Heart right ventricle (tissue), 16 donors: ENCODE results near the gene ITFG1. TPM values are rescaled to one million over a fixed set of nuclear protein-coding genes. Genes with fewer than 3 reads are reported as not detected.

Experiments
- ATAC-seq, 8 donors: fragments of 200-7000 bp; cut with Tn5 transposase; one replicate each; pipeline ENCODE4 v1.9.1; 2020; ENCODE audit warnings: mild to moderate bottlenecking in 8 of 8, moderate library complexity in 8 of 8, moderate number of reproducible peaks in 1 of 8
- DNase-seq, 2 donors: peaks; one replicate each; pipeline ENCODE4 v3.0.0-alpha.2; 2020
- H3K27ac ChIP-seq, 10 donors: fragments of 200-600 bp; sonication (generic) in 2 of 10; one replicate each; pipeline versions ENCODE4 v1.5.0 to v1.8.0; 2020 to 2022; ENCODE audit warnings: mild to moderate bottlenecking in 3 of 10
- H3K27me3 ChIP-seq, 7 donors: fragments of 200-600 bp; one replicate each; pipeline ENCODE4 v1.8.0; 2021 to 2022; ENCODE audit warnings: mild to moderate bottlenecking in 2 of 7
- H3K36me3 ChIP-seq, 9 donors: fragments of 200-600 bp; sonication (generic) in 1 of 9; one replicate each; pipeline versions ENCODE4 v1.5.0 to v1.8.0; 2020 to 2022; ENCODE audit warnings: mild to moderate bottlenecking in 2 of 9
- H3K4me1 ChIP-seq, 9 donors: fragments of 200-600 bp; sonication (generic) in 1 of 9; one replicate each; pipeline versions ENCODE4 v1.5.0 to v1.8.0; 2020 to 2022; ENCODE audit warnings: mild to moderate bottlenecking in 4 of 9
- H3K4me3 ChIP-seq, 10 donors: fragments of 200-600 bp; sonication (generic) in 2 of 10; one replicate each; pipeline versions ENCODE4 v1.5.0 to v1.8.0; 2020 to 2022; ENCODE audit warnings: mild to moderate bottlenecking in 7 of 10, moderate library complexity in 2 of 10
- H3K9me3 ChIP-seq, 11 donors: fragments of 200-600 bp in 10 of 11; sonication (generic) in 2 of 11; one replicate each; pipeline versions ENCODE4 v1.5.0 to v1.8.0; 2013 to 2022; ENCODE audit warnings: mild to moderate bottlenecking in 2 of 11, control low read depth in 1 of 11, moderate library complexity in 1 of 11
- CTCF ChIP-seq, 9 donors: fragments of 200-600 bp; sonication (generic) in 2 of 9; IDR thresholded peaks; one replicate each; pipeline versions ENCODE4 v1.5.0 to v1.8.0; 2021 to 2022; ENCODE audit warnings: antibody characterized with exemption in 9 of 9, mild to moderate bottlenecking in 5 of 9, moderate library complexity in 1 of 9
- WGBS, 2 donors: extraction: QIAGEN DNeasy Blood & Tissue Kit; methylation state at CpG; one replicate each; pipeline ENCODE4 v1.1.7; 2013; ENCODE audit warnings: inconsistent platforms in 1 of 2; 5-methylcytosine and 5-hydroxymethylcytosine counted together
- intact Hi-C, 10 donors: fragments of 100-400 bp; cut with DNase I; formaldehyde crosslinking; loops; one replicate each; pipeline versions ENCODE4 v1.11.1 to v1.14.2; 2022
- polyA plus RNA-seq, 2 donors: library from polyadenylated mRNA; stranded (reverse); fragments of 200-250 nt; gene quantifications; one replicate each; pipeline ENCODE4 v1.2.3, GENCODE V29; 2013
- total RNA-seq, 10 donors: library from RNA; stranded (reverse); fragmentation: NEBNext Ultra II Directional in 3 of 10; extraction: Animal tissue kit (Norgen Biotek cat#: 25700) in 3 of 10; gene quantifications; one replicate each; pipeline versions ENCODE4 v1.2.1 to v1.2.4, GENCODE V29; 2021 to 2023
- donor health status: Arrhythmogenic right ventricular cardiomyopathy.
- donor health status: ischemic (EF 13 %, LVEDD 7.1; RV severe dilation, severe dysfunction).
- donor health status: healthy with polysubstance abuse.
- donor health status: DM: no; HTN: yes; CAD: no.
- donor health status: DM: no; HTN: no; CAD: no.
- donor health status: ischemic (EF 25% LVEDD 6.9; RV normal size, moderate dysfunction).
- donor health status: ischemic (EF 25% LVEDD 5.7; RV mildly dilated, moderate dysfunction).
- donor health status: healthy.
- donor health status: DM: yes; HTN: yes; CAD: no.
- donor health status: Ischemic cardiomyopathy.
- donor health status: ischemic (EF 35%, LVEDD 5.7; RV mildly dilated, moderate dysfunction).
- donor health status: nonischemic (EF 11% LVEDD 7.7; RV severe dilation, severe dysfunction).
- donor health status: DM: yes; HTN: yes; CAD: no.
- donor health status: PGD.
- donor health status: ischemic (EF 29% LVEDD 5.4; RV normal size, mild dysfunction).
- donor health status: nonischemic (EF 23%, LVEDD 6.1; RV moderate dilation, normal function).

ITFG1 gene
- total and polyA plus RNA-seq, 12 donors, result 10.1 to 94.5 (median 72.3) TPM

- ATAC-seq, result no peak
- WGBS, 2 donors, result 96 to 97% methylated on average over 3 of the region's 3 CpGs
- no peaks in the 10 kb centered on the region for H3K27me3 ChIP-seq
Measured at GRCh38 chr16:47127541-47127940, 333.3 kb downstream of the ITFG1 start.

GRCh38 chr16:47125757-47126156 lies 335.1 kb downstream of the ITFG1 start:
- intact Hi-C loops, result no loop called here

More at GRCh38 chr16:47127541-47127940, 333.3 kb downstream of the ITFG1 start:
- Histone ChIP-seq H3K27ac (no peak overlapping the region), H3K4me3 (no peak overlapping the region), H3K36me3 (no peaks in the 10 kb centered on the region), H3K4me1 (peaks cover 0 to 10% (median 0%) of the 10 kb centered on the region in 9 donors), H3K9me3 (no peaks in the 10 kb centered on the region)
- DNase-seq, result no peak
- intact Hi-C loops, result no loop called here
- no peak for TF ChIP-seq CTCF (IDR thresholded peaks at IDR 0.05)

GRCh38 chr16:47113130-47113529 lies 347.7 kb downstream of the ITFG1 start:
- ATAC-seq, result no peak

More at GRCh38 chr16:47125757-47126156, 335.1 kb downstream of the ITFG1 start:
- H3K27ac ChIP-seq, result no peak overlapping the region
- peaks cover 0 to 7% (median 0%) of the 10 kb centered on the region in 9 donors for H3K4me1 ChIP-seq
- H3K36me3 ChIP-seq, result no peaks in the 10 kb centered on the region
- DNase-seq (no peak), ATAC-seq (no peak)
- TF ChIP-seq CTCF (IDR thresholded peaks at IDR 0.05), result no peak
- H3K9me3 ChIP-seq, result no peaks in the 10 kb centered on the region
- no peaks in the 10 kb centered on the region for H3K27me3 ChIP-seq
- no peak overlapping the region for H3K4me3 ChIP-seq
- 94 to 96% methylated on average over 4 of the region's 4 CpGs for WGBS, 2 donors

GRCh38 chr16:47110939-47111338 lies 349.9 kb downstream of the ITFG1 start:
- no peak for ATAC-seq
- no peaks in the 10 kb centered on the region for H3K4me1 ChIP-seq
- H3K4me3 ChIP-seq, result no peak overlapping the region
- no peaks in the 10 kb centered on the region for H3K36me3 ChIP-seq
- DNase-seq, result no peak
- no peaks in the 10 kb centered on the region for H3K9me3 ChIP-seq
- no peak overlapping the region for H3K27ac ChIP-seq
- WGBS, 2 donors, result 96 to 97% methylated on average over 3 of the region's 3 CpGs
- no peak for TF ChIP-seq CTCF (IDR thresholded peaks at IDR 0.05)
- H3K27me3 ChIP-seq, result no peaks in the 10 kb centered on the region
- intact Hi-C loops, result no loop called here

More at GRCh38 chr16:47113130-47113529, 347.7 kb downstream of the ITFG1 start:
- H3K27me3 ChIP-seq, result no peaks in the 10 kb centered on the region
- no peak overlapping the region for H3K4me3 ChIP-seq
- H3K9me3 ChIP-seq, result no peaks in the 10 kb centered on the region
- intact Hi-C loops, result no loop called here
- H3K36me3 ChIP-seq, result no peaks in the 10 kb centered on the region
- DNase-seq, result no peak
- no peaks in the 10 kb centered on the region for H3K4me1 ChIP-seq
- WGBS, 2 donors, result 93 to 95% methylated on average over 2 of the region's 2 CpGs
- no peak overlapping the region for H3K27ac ChIP-seq
- TF ChIP-seq CTCF (IDR thresholded peaks at IDR 0.05), result no peak
